ENCODE results near the gene SORCS2.

SORCS2 gene

DNA sequence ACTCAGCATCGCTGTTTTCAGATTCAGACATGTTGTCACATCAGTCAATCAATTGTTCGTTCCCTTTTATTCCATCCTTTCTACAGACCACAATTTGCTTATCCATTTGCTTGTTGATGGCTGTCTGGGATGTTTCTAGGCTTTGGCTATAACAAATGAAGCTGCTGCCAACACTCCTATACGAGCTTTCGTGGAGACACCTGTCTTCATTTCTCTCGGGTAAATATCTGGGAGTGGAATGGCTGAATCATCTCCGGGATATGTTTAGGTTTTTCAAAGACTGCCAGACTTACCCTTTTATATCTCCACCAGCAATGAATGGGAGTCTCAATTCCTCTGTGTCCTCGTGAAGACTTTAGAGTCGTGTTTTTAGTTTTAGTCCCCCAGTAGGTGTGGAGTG, 118.9 kb downstream of the SORCS2 start:
- Histone ChIP-seq H3K4ac (ENCODE audit: low read depth, low read length) (no peak overlapping the region), H3K9ac (ENCODE audit: low read length) (no peak overlapping the region), H3K79me2 (ENCODE audit: control insufficient read depth, insufficient read depth, low read length, poor library complexity) (no peaks in the 10 kb centered on the region), H3K79me1 (ENCODE audit: low read length) (no peaks in the 10 kb centered on the region), H2BK5ac (ENCODE audit: low read depth, low read length, poor library complexity) (no peak overlapping the region), H2AFZ (ENCODE audit: insufficient read depth, low read length, poor library complexity) (no peak overlapping the region), H3K27ac (ENCODE audit: low read depth, low read length) (no peak overlapping the region), H3K27me3 (ENCODE audit: insufficient read depth, low read length) (peaks cover 4% of the 10 kb centered on the region), H3K4me2 (ENCODE audit: low read length) (no peak overlapping the region), H4K8ac (ENCODE audit: low read depth, low read length) (no peak overlapping the region), H3K36me3 (ENCODE audit: control insufficient read depth in 1 of 2, insufficient read depth in 2 of 2, low read length in 2 of 2) (no peaks in the 10 kb centered on the region), H3K4me1 (ENCODE audit: control insufficient read depth in 1 of 2, insufficient read depth in 2 of 2, low read length in 2 of 2) (peaks cover 8 to 9% of the 10 kb centered on the region in 2 experiments), H3K23ac (ENCODE audit: low read length) (no peak overlapping the region), H2BK120ac (ENCODE audit: insufficient read depth, low read length, poor library complexity) (no peak overlapping the region), H2BK12ac (ENCODE audit: low read length) (no peak overlapping the region), H3K18ac (ENCODE audit: low read length) (no peak overlapping the region), H3K14ac (ENCODE audit: low read length) (no peak overlapping the region), H2AK5ac (ENCODE audit: low read length) (no peak overlapping the region), H4K91ac (ENCODE audit: low read depth, low read length) (no peak overlapping the region), H3K9me3 (ENCODE audit: insufficient read depth, low read depth, low read length) (peaks cover 6% of the 10 kb centered on the region), H4K12ac (ENCODE audit: low read depth, low read length) (no peak overlapping the region), H3K4me3 (ENCODE audit: low read depth, low read length) (no peak overlapping the region)
- WGBS (ENCODE audit: extremely low coverage, insufficient coverage, insufficient read length) = no CpG with 5 or more reads among the region's 8 CpGs
- no peak for DNase-seq

DNA sequence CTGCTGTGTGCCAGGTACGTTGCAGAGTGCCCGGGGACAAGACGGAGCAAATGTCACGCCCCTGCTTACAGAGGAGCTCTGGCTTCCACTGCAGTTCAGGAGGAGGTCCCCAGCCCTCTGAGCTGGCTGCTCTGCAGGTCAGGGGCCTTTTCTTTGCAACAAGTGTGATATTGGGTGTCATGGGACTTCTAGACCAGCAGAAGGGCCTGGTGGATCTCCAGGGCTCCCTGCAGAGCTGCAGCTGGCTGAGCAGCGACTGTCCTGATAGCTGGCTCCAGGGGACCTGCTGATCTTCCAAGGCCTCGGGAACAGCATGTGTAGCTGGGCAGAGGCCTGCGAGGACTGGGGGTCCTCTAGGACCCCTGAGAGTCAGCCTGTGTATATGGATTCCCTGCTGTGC, 120.4 kb downstream of the SORCS2 start:
- H3K36me3 ChIP-seq (ENCODE audit: control insufficient read depth in 1 of 2, insufficient read depth in 2 of 2, low read length in 2 of 2) = no peaks in the 10 kb centered on the region
- no peak overlapping the region for H4K12ac ChIP-seq (ENCODE audit: low read depth, low read length)
- no peak overlapping the region for H4K91ac ChIP-seq (ENCODE audit: low read depth, low read length)
- no peak overlapping the region for H3K14ac ChIP-seq (ENCODE audit: low read length)
- H3K18ac ChIP-seq (ENCODE audit: low read length) = no peak overlapping the region
- H3K4me3 ChIP-seq (ENCODE audit: low read depth, low read length) = peak overlapping the region; percentile 15
- no peak overlapping the region for H4K8ac ChIP-seq (ENCODE audit: low read depth, low read length)
- no peak overlapping the region for H2BK12ac ChIP-seq (ENCODE audit: low read length)
- H3K27ac ChIP-seq (ENCODE audit: low read depth, low read length) = no peak overlapping the region
- no peak overlapping the region for H2AK5ac ChIP-seq (ENCODE audit: low read length)
- DNase-seq = no peak
- no peaks in the 10 kb centered on the region for H3K79me1 ChIP-seq (ENCODE audit: low read length)
- peaks cover 5% of the 10 kb centered on the region for H3K9me3 ChIP-seq (ENCODE audit: insufficient read depth, low read depth, low read length)
- H2BK120ac ChIP-seq (ENCODE audit: insufficient read depth, low read length, poor library complexity) = no peak overlapping the region
- H3K4ac ChIP-seq (ENCODE audit: low read depth, low read length) = no peak overlapping the region
- H3K27me3 ChIP-seq (ENCODE audit: insufficient read depth, low read length) = peaks cover 3% of the 10 kb centered on the region
- H3K23ac ChIP-seq (ENCODE audit: low read length) = no peak overlapping the region
- no CpG with 5 or more reads among the region's 7 CpGs for WGBS (ENCODE audit: extremely low coverage, insufficient coverage, insufficient read length)
- no peak overlapping the region for H2AFZ ChIP-seq (ENCODE audit: insufficient read depth, low read length, poor library complexity)
- H3K4me2 ChIP-seq (ENCODE audit: low read length) = no peak overlapping the region
- peaks cover 8 to 9% of the 10 kb centered on the region in 2 experiments for H3K4me1 ChIP-seq (ENCODE audit: control insufficient read depth in 1 of 2, insufficient read depth in 2 of 2, low read length in 2 of 2)
- no peak overlapping the region for H3K9ac ChIP-seq (ENCODE audit: low read length)
- H3K79me2 ChIP-seq (ENCODE audit: control insufficient read depth, insufficient read depth, low read length, poor library complexity) = no peaks in the 10 kb centered on the region
- H2BK5ac ChIP-seq (ENCODE audit: low read depth, low read length, poor library complexity) = no peak overlapping the region

DNA sequence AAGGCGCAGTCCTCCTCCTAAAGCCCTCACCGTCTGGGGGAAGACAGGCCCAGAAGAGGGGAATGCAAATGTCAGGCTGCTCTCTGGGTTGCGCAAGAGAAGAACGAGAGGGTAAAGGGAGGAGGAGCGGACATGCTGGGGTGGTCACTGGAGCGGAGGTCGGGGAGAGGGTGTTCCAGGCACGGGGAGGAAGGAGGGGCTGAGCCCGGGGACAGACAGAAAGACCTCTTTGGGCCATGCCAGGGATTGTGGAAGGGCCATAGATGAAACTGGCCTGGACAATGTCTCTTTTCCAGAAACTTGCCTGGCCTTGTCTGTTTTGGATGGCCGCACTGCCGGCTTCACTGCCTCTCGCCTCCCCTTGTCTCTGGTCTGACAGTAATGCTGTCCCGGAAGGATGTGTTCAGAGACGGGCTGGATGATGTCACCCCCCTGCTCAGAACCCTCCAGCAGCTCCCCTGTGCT, 121.0 kb downstream of the SORCS2 start:
- Histone ChIP-seq H4K91ac (ENCODE audit: low read depth, low read length) (no peak overlapping the region), H3K79me2 (ENCODE audit: control insufficient read depth, insufficient read depth, low read length, poor library complexity) (no peaks in the 10 kb centered on the region), H3K27ac (ENCODE audit: low read depth, low read length) (no peak overlapping the region), H3K14ac (ENCODE audit: low read length) (no peak overlapping the region), H3K23ac (ENCODE audit: low read length) (no peak overlapping the region), H3K4ac (ENCODE audit: low read depth, low read length) (no peak overlapping the region), H3K36me3 (ENCODE audit: control insufficient read depth in 1 of 2, insufficient read depth in 2 of 2, low read length in 2 of 2) (no peaks in the 10 kb centered on the region), H2BK120ac (ENCODE audit: insufficient read depth, low read length, poor library complexity) (no peak overlapping the region), H3K4me2 (ENCODE audit: low read length) (no peak overlapping the region), H3K9me3 (ENCODE audit: insufficient read depth, low read depth, low read length) (peaks cover 4% of the 10 kb centered on the region), H3K9ac (ENCODE audit: low read length) (no peak overlapping the region), H2AK5ac (ENCODE audit: low read length) (no peak overlapping the region), H4K8ac (ENCODE audit: low read depth, low read length) (no peak overlapping the region), H2AFZ (ENCODE audit: insufficient read depth, low read length, poor library complexity) (no peak overlapping the region), H2BK5ac (ENCODE audit: low read depth, low read length, poor library complexity) (no peak overlapping the region), H3K79me1 (ENCODE audit: low read length) (no peaks in the 10 kb centered on the region), H2BK12ac (ENCODE audit: low read length) (no peak overlapping the region), H3K4me1 (ENCODE audit: control insufficient read depth in 1 of 2, insufficient read depth in 2 of 2, low read length in 2 of 2) (peaks cover 8 to 9% of the 10 kb centered on the region in 2 experiments), H4K12ac (ENCODE audit: low read depth, low read length) (no peak overlapping the region), H3K27me3 (ENCODE audit: insufficient read depth, low read length) (peaks cover 3% of the 10 kb centered on the region), H3K18ac (ENCODE audit: low read length) (no peak overlapping the region), H3K4me3 (ENCODE audit: low read depth, low read length) (no peak overlapping the region)
- WGBS (ENCODE audit: extremely low coverage, insufficient coverage, insufficient read length) = no CpG with 5 or more reads among the region's 14 CpGs
- no peak for DNase-seq

DNA sequence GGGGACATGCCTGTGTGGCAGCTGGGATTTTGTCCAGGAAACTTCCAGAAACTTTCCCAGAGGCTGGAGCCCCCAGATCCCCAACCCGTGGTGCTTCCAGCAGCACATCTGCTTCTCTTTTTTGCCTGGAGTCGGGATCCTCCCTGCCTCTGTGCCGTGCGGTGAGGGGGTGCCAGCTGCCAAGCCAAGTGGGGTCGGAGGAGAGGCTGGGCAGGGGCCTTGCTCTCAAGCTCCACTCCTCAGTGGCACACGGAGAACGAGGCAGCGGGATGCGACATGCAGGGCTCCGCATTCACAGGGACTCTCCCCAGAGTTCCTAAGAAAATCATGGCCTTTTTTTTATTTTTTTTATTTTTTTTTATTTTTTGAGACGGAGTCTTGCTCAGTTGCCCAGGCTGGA, 121.7 kb downstream of the SORCS2 start:
- Histone ChIP-seq H3K18ac (ENCODE audit: low read length) (no peak overlapping the region), H3K27me3 (ENCODE audit: insufficient read depth, low read length) (peaks cover 3% of the 10 kb centered on the region), H2BK5ac (ENCODE audit: low read depth, low read length, poor library complexity) (no peak overlapping the region), H3K9me3 (ENCODE audit: insufficient read depth, low read depth, low read length) (peaks cover 4% of the 10 kb centered on the region), H2AFZ (ENCODE audit: insufficient read depth, low read length, poor library complexity) (no peak overlapping the region), H4K8ac (ENCODE audit: low read depth, low read length) (no peak overlapping the region), H3K14ac (ENCODE audit: low read length) (no peak overlapping the region), H3K79me1 (ENCODE audit: low read length) (no peaks in the 10 kb centered on the region), H3K79me2 (ENCODE audit: control insufficient read depth, insufficient read depth, low read length, poor library complexity) (no peaks in the 10 kb centered on the region), H4K91ac (ENCODE audit: low read depth, low read length) (no peak overlapping the region), H3K4me2 (ENCODE audit: low read length) (no peak overlapping the region), H2BK12ac (ENCODE audit: low read length) (no peak overlapping the region), H3K9ac (ENCODE audit: low read length) (no peak overlapping the region), H4K12ac (ENCODE audit: low read depth, low read length) (no peak overlapping the region), H2AK5ac (ENCODE audit: low read length) (no peak overlapping the region), H3K27ac (ENCODE audit: low read depth, low read length) (no peak overlapping the region), H3K4me1 (ENCODE audit: control insufficient read depth in 1 of 2, insufficient read depth in 2 of 2, low read length in 2 of 2) (peaks cover 8 to 9% of the 10 kb centered on the region in 2 experiments), H3K23ac (ENCODE audit: low read length) (no peak overlapping the region), H3K4ac (ENCODE audit: low read depth, low read length) (no peak overlapping the region), H3K4me3 (ENCODE audit: low read depth, low read length) (no peak overlapping the region), H2BK120ac (ENCODE audit: insufficient read depth, low read length, poor library complexity) (no peak overlapping the region), H3K36me3 (ENCODE audit: control insufficient read depth in 1 of 2, insufficient read depth in 2 of 2, low read length in 2 of 2) (no peaks in the 10 kb centered on the region)
- no CpG with 5 or more reads among the region's 11 CpGs for WGBS (ENCODE audit: extremely low coverage, insufficient coverage, insufficient read length)
- DNase-seq = no peak

All from trophoblast cell (in vitro differentiated cells and primary cell).